Jurkat, Clone E6-1 (cell line): Measurements from ENCODE around the gene ARFGEF2.
"Not testable (repeated sequence)": the region's sequence is repeated elsewhere in the genome, so short reads cannot be mapped to it uniquely, and the experiment has no call there.

Experiments used
- DNase-seq: peaks from one replicate; pipeline ENCODE4 v3.0.0-alpha.2; 2011; ENCODE audit warnings: low read depth, low spot score
- H3K4me3 ChIP-seq: 2 replicates; pipeline ENCODE4 v1.5.1; 2011; ENCODE audit warnings: mild to moderate bottlenecking, low read length, control low read depth, moderate library complexity

The ARFGEF2 gene

GRCh38 chr20:49032455-49032854, 110.9 kb downstream of the ARFGEF2 start:
- no peak for DNase-seq
- H3K4me3 ChIP-seq = no peak overlapping the region

- no peak overlapping the region for H3K4me3 ChIP-seq
- no peak for DNase-seq
Observed at GRCh38 chr20:49034070-49034732, 112.7 kb downstream of the ARFGEF2 start.

- no peak overlapping the region for H3K4me3 ChIP-seq
- DNase-seq = peak; percentile 75
Observed at GRCh38 chr20:49037962-49038387, 116.5 kb downstream of the ARFGEF2 start.

GRCh38 chr20:49039854-49040253, 118.3 kb downstream of the ARFGEF2 start:
- no peak overlapping the region for H3K4me3 ChIP-seq
- no peak for DNase-seq

- H3K4me3 ChIP-seq = no peak overlapping the region
- no peak for DNase-seq
Observed at GRCh38 chr20:49043000-49043399, 121.5 kb downstream of the ARFGEF2 start.

GRCh38 chr20:49045440-49046086, 124.1 kb downstream of the ARFGEF2 start:
- DNase-seq = peak; percentile 39

GRCh38 chr20:49046087-49046900, 124.8 kb downstream of the ARFGEF2 start, which contains the start of gene CSE1L:
CSE1L (plus strand) TSS chr20:49046312; CDS start chr20:49058464, 12,152 bp downstream.
- peak within 1 kb of the TSS; percentile 80 for H3K4me3 ChIP-seq
- DNase-seq = peak; percentile 93

More at GRCh38 chr20:49045440-49046086, 124.1 kb downstream of the ARFGEF2 start:
- H3K4me3 ChIP-seq = peak overlapping the region; percentile 80

- H3K4me3 ChIP-seq = no peak overlapping the region
- no peak for DNase-seq
Observed at GRCh38 chr20:49052334-49052733, 130.8 kb downstream of the ARFGEF2 start.

- DNase-seq = no peak
- H3K4me3 ChIP-seq = no peak overlapping the region
Observed at GRCh38 chr20:49054056-49054643, 132.6 kb downstream of the ARFGEF2 start.

GRCh38 chr20:49063279-49063678, 141.8 kb downstream of the ARFGEF2 start:
- no peak for DNase-seq
- no peak overlapping the region for H3K4me3 ChIP-seq

- no peak overlapping the region for H3K4me3 ChIP-seq
Observed at GRCh38 chr20:49074521-49074920, 153.0 kb downstream of the ARFGEF2 start.

GRCh38 chr20:49078310-49078709, 156.8 kb downstream of the ARFGEF2 start:
- no peak overlapping the region for H3K4me3 ChIP-seq
- DNase-seq = no peak

More at GRCh38 chr20:49074521-49074920, 153.0 kb downstream of the ARFGEF2 start:
- no peak for DNase-seq

- not testable (repeated sequence) for DNase-seq, H3K4me3 ChIP-seq
Observed at GRCh38 chr20:49082295-49082694, 160.8 kb downstream of the ARFGEF2 start.
